GM12878 (cell line): ENCODE measurements around the gene ACSL1. TPM values are rescaled to one million over a fixed set of nuclear protein-coding genes. Genes with fewer than 3 reads are reported as not detected.

Experiments used
- CBX5 ChIP-seq: sonication (generic); IDR thresholded peaks from 2 replicates; pipeline ENCODE4 v1.6.1; 2016; ENCODE audit warnings: low read depth, moderate library complexity, mild to moderate bottlenecking, inconsistent platforms
- CUX1 ChIP-seq: IDR thresholded peaks from 2 replicates; pipeline ENCODE4 v1.6.1; 2012; ENCODE audit warnings: improper control_type of control experiment, low read depth, low read length; ENCODE audit not compliant: insufficient replicate concordance
- EZH2 ChIP-seq: IDR thresholded peaks from 2 replicates; pipeline ENCODE4 v1.6.1; 2012; ENCODE audit warnings: low read depth, mild to moderate bottlenecking, control low read depth, inconsistent platforms, low read length, borderline replicate concordance; ENCODE audit not compliant: control insufficient read depth
- GATAD2B ChIP-seq: fragments of 450-650 bp; conservative IDR thresholded peaks from 2 replicates; pipeline ENCODE4 v1.6.1; 2017; ENCODE audit warnings: low read depth, mild to moderate bottlenecking, moderate library complexity
- HSF1 ChIP-seq: fragments of 150-350 bp; IDR thresholded peaks from 2 replicates; pipeline ENCODE4 v1.6.1; 2014; ENCODE audit warnings: mild to moderate bottlenecking, low read depth, low read length
- KAT2A ChIP-seq: conservative IDR thresholded peaks from 2 replicates; pipeline ENCODE4 v1.6.1; 2011; ENCODE audit warnings: low read depth, low read length; ENCODE audit not compliant: control insufficient read depth
- MEF2B ChIP-seq: fragments of 450-650 bp; IDR thresholded peaks from 2 replicates; pipeline ENCODE4 v1.6.1; 2018; ENCODE audit warnings: mild to moderate bottlenecking, moderate library complexity; ENCODE audit not compliant: partially characterized antibody, poor library complexity, severe bottlenecking
- MTA2 ChIP-seq: fragments of 450-650 bp; IDR thresholded peaks from 2 replicates; pipeline ENCODE4 v1.6.1; 2016; ENCODE audit warnings: low read depth, mild to moderate bottlenecking, moderate library complexity
- MXI1 ChIP-seq: fragments of 150-350 bp; IDR thresholded peaks from 2 replicates; pipeline ENCODE4 v1.6.1; 2011; ENCODE audit warnings: low read depth, mild to moderate bottlenecking, inconsistent platforms, low read length, improper control_type of control experiment
- NFYA ChIP-seq: IDR thresholded peaks from 2 replicates; pipeline ENCODE4 v1.6.1; 2011; ENCODE audit warnings: low read depth, mild to moderate bottlenecking, low read length, improper control_type of control experiment, borderline replicate concordance
- RCOR1 ChIP-seq: conservative IDR thresholded peaks from 2 replicates; pipeline ENCODE4 v1.6.1; 2012; ENCODE audit warnings: low read depth, low read length, improper control_type of control experiment
- SMAD1 ChIP-seq: fragments of 450-650 bp; IDR thresholded peaks from 2 replicates; pipeline ENCODE4 v1.6.1; 2018; ENCODE audit warnings: mild to moderate bottlenecking, low read depth; ENCODE audit not compliant: partially characterized antibody
- WRNIP1 ChIP-seq: IDR thresholded peaks from 2 replicates; pipeline ENCODE4 v1.6.1; 2011; ENCODE audit warnings: low read depth, low read length, improper control_type of control experiment, borderline replicate concordance
- ZNF622 ChIP-seq: fragments of 450-650 bp; IDR thresholded peaks from 2 replicates; pipeline ENCODE4 v1.6.1; 2017; ENCODE audit warnings: mild to moderate bottlenecking, inconsistent platforms
- ZSCAN29 ChIP-seq: fragments of 450-650 bp; IDR thresholded peaks from 2 replicates; pipeline ENCODE4 v1.6.1; 2017; ENCODE audit warnings: mild to moderate bottlenecking, moderate library complexity
- ZZZ3 ChIP-seq: IDR thresholded peaks from 2 replicates; pipeline ENCODE4 v1.6.1; 2011; ENCODE audit warnings: low read depth; ENCODE audit not compliant: control insufficient read depth, insufficient read length
- polyA plus RNA-seq, 11 experiments: library from polyadenylated mRNA; depleted of rRNA in 4 of 11; unstranded in 6 of 11; stranded (reverse) in 5 of 11; fragments of >200 nt; fragmentation: Nextera tagmentation in 4 of 11; fragmentation: Illumina TruSeq in 1 of 11; extraction: Ambion mirVana in 4 of 11; extraction: Trizol in 1 of 11; gene quantifications; 1 replicate in 1 of 11; 2 replicates in 10 of 11; pipeline versions ENCODE4 v1.2.1 to v1.2.3, GENCODE V29; 2011 to 2016; ENCODE audit warnings: inconsistent platforms in 2 of 11, missing spikeins in 2 of 11, low read depth in 1 of 11
- total RNA-seq, 4 experiments: library from RNA; depleted of rRNA in 3 of 4; stranded (reverse); fragments of >200 nt in 3 of 4; fragmentation: Illumina TruSeq in 1 of 4; extraction: Trizol in 1 of 4; gene quantifications; 2 replicates each; pipeline versions ENCODE4 v1.2.1 to v1.2.3, GENCODE V29; 2013 to 2021
- TF ChIP-seq, protein P1 (sequence below), 3 experiments: IDR thresholded peaks in 2 of 3; conservative IDR thresholded peaks in 1 of 3; 2 replicates each; pipeline ENCODE4 v1.5.1; 2011; ENCODE audit warnings: low read depth in 3 of 3, low read length in 3 of 3, mild to moderate bottlenecking in 3 of 3, control low read depth in 2 of 3, moderate library complexity in 2 of 3, inconsistent platforms in 1 of 3, mixed read lengths in 1 of 3; ENCODE audit not compliant: control insufficient read depth in 2 of 3, insufficient read depth in 1 of 3; ENCODE audit errors: extremely low read depth in 1 of 3

The ACSL1 gene
- total and polyA plus RNA-seq, 10 of the 15 experiments (the other 5 are each of a cell fraction or from before 2014, with no cell fraction given), result 30.7 to 68.1 (median 58.7) TPM

- TF ChIP-seq ZZZ3, result no peak
- TF ChIP-seq SMAD1, result no peak
- TF ChIP-seq, protein P1, sequence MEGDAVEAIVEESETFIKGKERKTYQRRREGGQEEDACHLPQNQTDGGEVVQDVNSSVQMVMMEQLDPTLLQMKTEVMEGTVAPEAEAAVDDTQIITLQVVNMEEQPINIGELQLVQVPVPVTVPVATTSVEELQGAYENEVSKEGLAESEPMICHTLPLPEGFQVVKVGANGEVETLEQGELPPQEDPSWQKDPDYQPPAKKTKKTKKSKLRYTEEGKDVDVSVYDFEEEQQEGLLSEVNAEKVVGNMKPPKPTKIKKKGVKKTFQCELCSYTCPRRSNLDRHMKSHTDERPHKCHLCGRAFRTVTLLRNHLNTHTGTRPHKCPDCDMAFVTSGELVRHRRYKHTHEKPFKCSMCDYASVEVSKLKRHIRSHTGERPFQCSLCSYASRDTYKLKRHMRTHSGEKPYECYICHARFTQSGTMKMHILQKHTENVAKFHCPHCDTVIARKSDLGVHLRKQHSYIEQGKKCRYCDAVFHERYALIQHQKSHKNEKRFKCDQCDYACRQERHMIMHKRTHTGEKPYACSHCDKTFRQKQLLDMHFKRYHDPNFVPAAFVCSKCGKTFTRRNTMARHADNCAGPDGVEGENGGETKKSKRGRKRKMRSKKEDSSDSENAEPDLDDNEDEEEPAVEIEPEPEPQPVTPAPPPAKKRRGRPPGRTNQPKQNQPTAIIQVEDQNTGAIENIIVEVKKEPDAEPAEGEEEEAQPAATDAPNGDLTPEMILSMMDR (IDR thresholded peaks at IDR 0.05 in 2 of 3, conservative IDR thresholded peaks at IDR 0.05 in 1 of 3; ENCODE audit: control insufficient read depth in 2 of 3, extremely low read depth in 1 of 3, insufficient read depth in 1 of 3, low read depth in 3 of 3, low read length in 3 of 3), result no peak
- TF ChIP-seq HSF1, result no peak
- no peak for TF ChIP-seq ZNF622
- no peak for TF ChIP-seq ZSCAN29
- TF ChIP-seq MXI1, result no peak
- no peak for TF ChIP-seq CUX1
- TF ChIP-seq NFYA, result no peak
- no peak for TF ChIP-seq EZH2
- TF ChIP-seq MEF2B, result no peak
- peak; percentile 62 for TF ChIP-seq MTA2
- no peak for TF ChIP-seq GATAD2B
- TF ChIP-seq RCOR1, result no peak
- no peak for TF ChIP-seq WRNIP1
- no peak for TF ChIP-seq CBX5
- no peak for TF ChIP-seq KAT2A
These were observed 1.5 kb downstream of the ACSL1 start (continued) for GRCh38 chr4:184824081-184824775.
